ENCODE results near the gene NAA16.
"Not testable (repeated sequence)": the region's sequence is repeated elsewhere in the genome, so short reads cannot be mapped to it uniquely, and the experiment has no call there.

NAA16 gene
- 76.0 to 82.0 reads per million in 2 donors for total RNA-seq

GRCh38 chr13:41310963-41311405, at the start of gene NAA16:
Gene NAA16 (plus strand): TSS chr13:41311267. CDS start chr13:41311529, 262 bp downstream.
- DNase-seq, result peak; percentile 91 to 94 (median 94)

- DNase-seq, result peak; percentile 34 to 92 (median 73)
These were observed 47.7 kb upstream of the NAA16 start, which contains the start of gene MTRF1 for GRCh38 chr13:41263261-41263971. Gene MTRF1 (minus strand): TSS chr13:41263576. CDS start chr13:41260907, 2,669 bp downstream.

GRCh38 chr13:41267106-41267505, 44.0 kb upstream of the NAA16 start:
- DNase-seq, result no peak

- peak in 1 of 5 experiments; percentile 58 for DNase-seq
These were observed 42.3 kb upstream of the NAA16 start for GRCh38 chr13:41268764-41269163.

GRCh38 chr13:41271456-41272285, 39.4 kb upstream of the NAA16 start:
- peak in 2 of 5 experiments; percentile 3 to 28 for DNase-seq

- no peak for DNase-seq
These were observed 37.1 kb upstream of the NAA16 start for GRCh38 chr13:41273831-41274441.

- DNase-seq, result no peak
These were observed 36.2 kb upstream of the NAA16 start for GRCh38 chr13:41274881-41275280.

- no peak for DNase-seq
These were observed 34.2 kb upstream of the NAA16 start for GRCh38 chr13:41276824-41277223.

- not testable (repeated sequence) for DNase-seq
These were observed 31.9 kb upstream of the NAA16 start for GRCh38 chr13:41279156-41279555.

GRCh38 chr13:41282129-41282571, 28.9 kb upstream of the NAA16 start:
- DNase-seq, result no peak

GRCh38 chr13:41284512-41285288, 26.4 kb upstream of the NAA16 start:
- no peak for DNase-seq

- DNase-seq, result peak in 1 of 5 experiments; percentile 42
These were observed 24.7 kb upstream of the NAA16 start for GRCh38 chr13:41286370-41286769.

- no peak for DNase-seq
These were observed 21.6 kb upstream of the NAA16 start for GRCh38 chr13:41289463-41289881.

- DNase-seq, result no peak
These were observed 19.8 kb upstream of the NAA16 start for GRCh38 chr13:41291246-41291645.

- no peak for DNase-seq
These were observed 17.8 kb upstream of the NAA16 start for GRCh38 chr13:41293272-41293671.

- DNase-seq, result no peak
These were observed 16.2 kb upstream of the NAA16 start for GRCh38 chr13:41294914-41295313.

GRCh38 chr13:41295973-41296372, 15.1 kb upstream of the NAA16 start:
- DNase-seq, result no peak

- DNase-seq, result no peak
These were observed 14.0 kb upstream of the NAA16 start for GRCh38 chr13:41296879-41297646.

GRCh38 chr13:41299316-41300094, 11.6 kb upstream of the NAA16 start:
- no peak for DNase-seq

GRCh38 chr13:41302743-41303142, 8.3 kb upstream of the NAA16 start:
- DNase-seq, result no peak

GRCh38 chr13:41304551-41304950, 6.5 kb upstream of the NAA16 start:
- no peak for DNase-seq
